ENCODE data around the gene SKAP1. TPM values are rescaled to one million over a fixed set of nuclear protein-coding genes. Genes with fewer than 3 reads are reported as not detected.

Gene SKAP1
- total and polyA plus RNA-seq, 2 of the 13 experiments (the other 11 are each of a cell fraction or from before 2014, with no cell fraction given), result 0.21 TPM; not detected in 1

GRCh38 chr17:48283411-48283810, 146.6 kb downstream of the SKAP1 start:
- H3K27ac ChIP-seq (ENCODE audit: extremely low read length, insufficient read depth, low read length), result no peak overlapping the region
- no peaks in the 10 kb centered on the region for H3K36me3 ChIP-seq (replicated peaks in 1 of 2; ENCODE audit: control insufficient read depth in 1 of 2, insufficient read depth in 2 of 2, low read length in 2 of 2)
- CTCF ChIA-PET (ENCODE audit: low intra/inter-chr PET ratio, low total read pairs), result no interaction called here
- H2AFZ ChIP-seq (ENCODE audit: low read length), result no peak overlapping the region
- no peaks in the 10 kb centered on the region for H4K20me1 ChIP-seq (ENCODE audit: insufficient read depth, low read length)
- no peaks in the 10 kb centered on the region for H3K79me2 ChIP-seq (ENCODE audit: insufficient read depth, low read length)
- DNase-seq (ENCODE audit: low spot score) (no peak), FAIRE-seq (no peak), ATAC-seq (no peak)
- BruUV-seq (replicated peaks), result no TSS peak
- TF ChIP-seq U2AF1 (optimal IDR thresholded peaks at IDR 0.05; ENCODE audit: low read depth, low read length) (no peak), ATRX (CRISPR knock-in tag; IDR thresholded peaks at IDR 0.05; ENCODE audit: borderline replicate concordance) (no peak), ZNF224 (CRISPR knock-in tag; IDR thresholded peaks at IDR 0.05) (no peak), CEBPG (CRISPR knock-in tag; IDR thresholded peaks at IDR 0.05) (no peak), ZFP36 (IDR thresholded peaks at IDR 0.05; ENCODE audit: borderline replicate concordance, low read depth, low read length, partially characterized antibody) (no peak), HMGA1 (CRISPR knock-in tag; conservative IDR thresholded peaks at IDR 0.05) (no peak), ZNF800 (CRISPR knock-in tag; IDR thresholded peaks at IDR 0.05) (no peak), HNRNPLL (IDR thresholded peaks at IDR 0.05; ENCODE audit: low read depth, low read length, poor library complexity, severe bottlenecking) (no peak), ZNF879 (CRISPR knock-in tag; IDR thresholded peaks at IDR 0.05) (no peak), SALL2 (CRISPR knock-in tag; IDR thresholded peaks at IDR 0.05) (no peak), GZF1 (CRISPR knock-in tag; IDR thresholded peaks at IDR 0.05) (no peak), ZNF382 (CRISPR knock-in tag; IDR thresholded peaks at IDR 0.05; ENCODE audit: borderline replicate concordance) (no peak), HMGXB4 (CRISPR knock-in tag; IDR thresholded peaks at IDR 0.05; ENCODE audit: borderline replicate concordance in 1 of 2, low read depth in 1 of 2) (no peak), ZHX1 (CRISPR knock-in tag; IDR thresholded peaks at IDR 0.05; ENCODE audit: low read depth) (no peak), ZNF891 (CRISPR knock-in tag; IDR thresholded peaks at IDR 0.05) (no peak), ZNF672 (CRISPR knock-in tag; IDR thresholded peaks at IDR 0.05) (no peak), ZNF30 (CRISPR knock-in tag; IDR thresholded peaks at IDR 0.05) (no peak), CREB1 (IDR thresholded peaks at IDR 0.05) (no peak), CREB1 (CRISPR knock-in tag; IDR thresholded peaks at IDR 0.05) (no peak)
- H3K27me3 ChIP-seq (ENCODE audit: control insufficient read depth in 1 of 2, insufficient read depth in 2 of 2, low read length in 2 of 2), result peaks cover 1 to 4% of the 10 kb centered on the region in 2 experiments; a peak in 1 of 5 replicates
- POLR2A ChIA-PET, result no interaction called here
- H3K4me3 ChIP-seq (replicated peaks in 1 of 3; ENCODE audit: insufficient read depth in 1 of 3, low read depth in 2 of 3, low read length in 3 of 3), result no peak overlapping the region
- H3K9me3 ChIP-seq (ENCODE audit: low read length), result no peaks in the 10 kb centered on the region
- H3K4me1 ChIP-seq (ENCODE audit: insufficient read depth, low read length), result no peaks in the 10 kb centered on the region
- intact Hi-C loops (cut with micrococcal nuclease; ENCODE audit: unreplicated experiment), result no loop called here
- H3K4me2 ChIP-seq (ENCODE audit: low read depth, low read length), result no peak overlapping the region
- WGBS (ENCODE audit: low lambda C conversion rate), result 78% methylated on average over 2 of the region's 2 CpGs
- H3K9ac ChIP-seq (ENCODE audit: insufficient read depth, low read depth, low read length), result no peak overlapping the region
- in situ Hi-C loops (cut with HindIII; ENCODE audit: extremely low pct_ligation_motif_present, low pct_unique_long_range_greater_than_20kb), result no loop called here

All from HepG2 (cell line).